Tibial artery (tissue), 4 donors: ENCODE measurements around the gene SCAPER.

Experiments used
- DNase-seq, 2 donors: peaks; one replicate each; pipeline ENCODE4 v3.0.0-alpha.2; 2019
- H3K27ac ChIP-seq, 2 donors: fragments of 200-600 bp; sonication (generic) in 1 of 2; 1 replicate in 1 of 2; 2 replicates in 1 of 2; pipeline ENCODE4 v1.5.1; 2018 to 2019; ENCODE audit warnings: mild to moderate bottlenecking in 1 of 2
- H3K27me3 ChIP-seq, 2 donors: fragments of 200-600 bp; sonication (generic) in 1 of 2; one replicate each; pipeline versions ENCODE4 v1.5.1 to v1.6.0; 2016 to 2019
- H3K36me3 ChIP-seq, 3 donors: fragments of 200-600 bp; sonication (generic) in 2 of 3; one replicate each; pipeline ENCODE4 v1.5.1; 2016 to 2019; ENCODE audit warnings: mild to moderate bottlenecking in 2 of 3
- H3K4me1 ChIP-seq, 4 donors: fragments of 200-600 bp; sonication (generic) in 2 of 4; 1 replicate in 3 of 4; 2 replicates in 1 of 4; pipeline ENCODE4 v1.5.1; 2016 to 2019
- H3K4me3 ChIP-seq, 2 donors: fragments of 200-600 bp; sonication (generic) in 1 of 2; 1 replicate in 1 of 2; 2 replicates in 1 of 2; pipeline ENCODE4 v1.5.1; 2018 to 2019; ENCODE audit warnings: mild to moderate bottlenecking in 2 of 2
- H3K9me3 ChIP-seq, 3 donors: fragments of 200-600 bp; sonication (generic) in 1 of 3; one replicate each; pipeline ENCODE4 v1.5.1; 2016 to 2019
- intact Hi-C: fragments of 100-400 bp; cut with DNase I; formaldehyde crosslinking; loops from one replicate; pipeline ENCODE4 v1.15.0; 2023; ENCODE audit warnings: low total_unique reads
- TF ChIP-seq, protein P1 (sequence below), 2 experiments: fragments of 200-600 bp in 1 of 2; fragments of 450-650 bp in 1 of 2; IDR thresholded peaks; one replicate each; pipeline ENCODE4 v1.5.1; 2017 to 2019; ENCODE audit warnings: antibody characterized with exemption in 2 of 2, mild to moderate bottlenecking in 1 of 2, moderate library complexity in 1 of 2

SCAPER gene

DNA sequence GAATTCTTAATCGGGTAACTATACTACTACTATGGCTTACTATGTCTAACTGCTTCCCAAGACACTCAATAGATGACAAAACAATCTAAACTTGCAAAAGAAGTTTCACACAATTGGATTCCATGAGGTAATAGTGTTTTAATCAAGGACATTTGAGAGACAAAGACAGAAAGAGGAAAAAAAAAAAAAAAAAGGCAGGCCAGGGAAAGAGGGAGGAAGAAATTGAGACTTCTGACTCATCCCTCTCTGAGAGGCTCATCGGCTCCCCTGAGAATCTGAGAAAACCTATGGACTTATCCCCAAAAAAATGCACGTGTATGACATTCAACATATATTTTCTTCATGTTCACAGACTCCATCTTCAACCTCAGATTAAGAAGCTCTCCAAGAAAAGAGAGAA, 61.0 kb downstream of the SCAPER start:
- TF ChIP-seq, protein P1, sequence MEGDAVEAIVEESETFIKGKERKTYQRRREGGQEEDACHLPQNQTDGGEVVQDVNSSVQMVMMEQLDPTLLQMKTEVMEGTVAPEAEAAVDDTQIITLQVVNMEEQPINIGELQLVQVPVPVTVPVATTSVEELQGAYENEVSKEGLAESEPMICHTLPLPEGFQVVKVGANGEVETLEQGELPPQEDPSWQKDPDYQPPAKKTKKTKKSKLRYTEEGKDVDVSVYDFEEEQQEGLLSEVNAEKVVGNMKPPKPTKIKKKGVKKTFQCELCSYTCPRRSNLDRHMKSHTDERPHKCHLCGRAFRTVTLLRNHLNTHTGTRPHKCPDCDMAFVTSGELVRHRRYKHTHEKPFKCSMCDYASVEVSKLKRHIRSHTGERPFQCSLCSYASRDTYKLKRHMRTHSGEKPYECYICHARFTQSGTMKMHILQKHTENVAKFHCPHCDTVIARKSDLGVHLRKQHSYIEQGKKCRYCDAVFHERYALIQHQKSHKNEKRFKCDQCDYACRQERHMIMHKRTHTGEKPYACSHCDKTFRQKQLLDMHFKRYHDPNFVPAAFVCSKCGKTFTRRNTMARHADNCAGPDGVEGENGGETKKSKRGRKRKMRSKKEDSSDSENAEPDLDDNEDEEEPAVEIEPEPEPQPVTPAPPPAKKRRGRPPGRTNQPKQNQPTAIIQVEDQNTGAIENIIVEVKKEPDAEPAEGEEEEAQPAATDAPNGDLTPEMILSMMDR (IDR thresholded peaks at IDR 0.05) = no peak
- no peak for DNase-seq
- H3K36me3 ChIP-seq = peaks cover 0 to 4% (median 0%) of the 10 kb centered on the region in 3 donors

DNA sequence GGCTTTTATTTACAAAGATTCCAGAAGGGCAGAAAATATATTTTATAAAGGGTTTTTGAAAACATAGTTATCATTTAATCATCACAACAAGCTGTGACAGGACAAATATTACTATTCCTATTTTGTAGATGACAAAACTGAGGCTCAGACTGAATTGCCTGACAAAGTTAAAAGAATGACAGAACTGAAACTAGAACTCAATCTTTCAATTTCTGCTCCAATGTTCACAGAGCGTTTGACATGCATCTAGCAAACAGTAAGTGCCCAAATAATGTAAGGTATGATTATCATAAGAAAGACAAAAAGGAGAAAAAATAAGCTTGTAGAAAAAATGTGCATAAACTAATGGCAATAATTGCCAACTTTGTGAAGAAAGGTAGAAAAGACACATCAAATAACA, 61.9 kb downstream of the SCAPER start:
- intact Hi-C loops = no loop called here
- no peak overlapping the region for H3K4me3 ChIP-seq
- TF ChIP-seq, protein P1 (IDR thresholded peaks at IDR 0.05) = no peak

More for the DNA sequence above, 61.0 kb downstream of the SCAPER start:
- Histone ChIP-seq H3K4me1 (peaks cover 0 to 6% (median 0%) of the 10 kb centered on the region in 4 donors), H3K27ac (no peak overlapping the region), H3K4me3 (no peak overlapping the region), H3K9me3 (no peaks in the 10 kb centered on the region), H3K27me3 (no peaks in the 10 kb centered on the region)
- intact Hi-C loops = no loop called here

GRCh38 chr15:76840830-76841460, 64.2 kb downstream of the SCAPER start:
- peaks cover 0 to 6% (median 0%) of the 10 kb centered on the region in 4 donors for H3K4me1 ChIP-seq
- no peaks in the 10 kb centered on the region for H3K36me3 ChIP-seq
- no peak overlapping the region for H3K27ac ChIP-seq
- intact Hi-C loops = no loop called here
- H3K4me3 ChIP-seq = no peak overlapping the region
- no peaks in the 10 kb centered on the region for H3K27me3 ChIP-seq
- DNase-seq = no peak
- TF ChIP-seq, protein P1 (IDR thresholded peaks at IDR 0.05) = peak; percentile 34 to 40
- H3K9me3 ChIP-seq = no peaks in the 10 kb centered on the region

More for the DNA sequence above, 61.9 kb downstream of the SCAPER start:
- no peaks in the 10 kb centered on the region for H3K27me3 ChIP-seq
- H3K36me3 ChIP-seq = no peaks in the 10 kb centered on the region
- no peak overlapping the region for H3K27ac ChIP-seq
- H3K9me3 ChIP-seq = no peaks in the 10 kb centered on the region
- peaks cover 0 to 6% (median 0%) of the 10 kb centered on the region in 4 donors for H3K4me1 ChIP-seq
- no peak for DNase-seq

- H3K27ac ChIP-seq = no peak overlapping the region
- H3K36me3 ChIP-seq = no peaks in the 10 kb centered on the region
- no peak for DNase-seq
- H3K9me3 ChIP-seq = no peaks in the 10 kb centered on the region
- H3K4me3 ChIP-seq = no peak overlapping the region
- H3K4me1 ChIP-seq = peaks cover 0 to 6% (median 0%) of the 10 kb centered on the region in 4 donors
- intact Hi-C loops = no loop called here
- H3K27me3 ChIP-seq = no peaks in the 10 kb centered on the region
- TF ChIP-seq, protein P1 (IDR thresholded peaks at IDR 0.05) = no peak
Measured at GRCh38 chr15:76839173-76839572, 66.0 kb downstream of the SCAPER start.

DNA sequence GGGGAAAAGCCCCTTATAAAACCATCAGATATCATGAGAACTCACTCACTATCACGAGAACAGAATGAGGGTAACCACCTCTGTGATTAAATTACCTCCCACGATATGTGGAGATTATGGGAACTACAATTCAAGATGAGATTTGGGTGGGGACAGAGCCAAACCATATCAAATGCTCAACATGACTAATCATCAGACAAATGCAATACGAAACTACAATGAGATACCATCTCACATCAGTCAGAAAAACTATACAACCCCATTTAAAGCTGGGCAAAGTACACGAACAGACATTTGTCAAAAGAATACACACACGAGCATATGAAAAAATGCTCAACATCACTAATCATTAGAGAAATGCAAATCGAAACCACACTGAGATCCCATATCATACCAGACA, 67.7 kb downstream of the SCAPER start:
- no peaks in the 10 kb centered on the region for H3K27me3 ChIP-seq
- H3K4me3 ChIP-seq = no peak overlapping the region
- DNase-seq = no peak
- intact Hi-C loops = no loop called here
- TF ChIP-seq, protein P1 (IDR thresholded peaks at IDR 0.05) = no peak
- H3K9me3 ChIP-seq = no peaks in the 10 kb centered on the region
- H3K36me3 ChIP-seq = peaks cover 0 to 4% (median 0%) of the 10 kb centered on the region in 3 donors
- peaks cover 0 to 6% (median 0%) of the 10 kb centered on the region in 4 donors for H3K4me1 ChIP-seq
- no peak overlapping the region for H3K27ac ChIP-seq
